8988T (cell line): ENCODE results near the gene FKBP5.

Source experiments
- DNase-seq: peaks from one replicate; pipeline ENCODE4 v3.0.0; 2011

FKBP5 gene

DNA sequence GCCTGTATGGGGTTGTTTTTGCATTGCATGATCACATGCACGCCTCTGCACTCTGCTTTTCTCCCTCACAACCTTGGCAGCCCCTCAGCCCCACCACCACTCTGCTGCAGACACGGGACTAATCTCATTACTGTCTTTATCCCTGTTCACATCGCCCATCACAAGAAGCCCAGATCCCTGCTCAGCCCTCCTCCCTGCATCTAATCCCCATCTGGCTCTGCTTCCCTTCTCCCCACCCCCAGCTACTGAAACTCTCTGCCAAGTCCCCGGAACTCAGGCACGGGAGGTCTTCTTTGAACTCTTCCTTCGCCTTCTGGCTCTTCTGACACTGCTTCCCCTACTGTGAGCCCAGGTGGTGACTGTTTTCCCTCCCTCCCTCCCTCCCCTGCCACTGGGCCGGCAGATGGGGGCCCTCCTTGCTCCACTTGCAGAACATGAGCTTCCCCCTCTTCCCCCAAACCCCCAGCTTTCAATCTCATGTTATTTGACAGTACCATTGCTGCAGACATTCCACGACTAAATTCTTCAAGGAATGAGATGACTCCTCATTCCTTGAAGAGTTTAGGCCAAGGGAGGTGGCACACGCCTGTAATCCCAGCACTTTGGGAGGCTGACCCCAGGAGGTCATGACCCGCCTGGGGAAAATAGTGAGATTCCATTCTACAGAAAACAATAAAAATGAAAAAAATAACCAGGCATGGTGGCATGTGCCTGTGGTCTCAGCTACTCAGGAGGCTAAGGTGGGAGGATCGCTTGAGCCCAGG lies 154.1 kb downstream of the FKBP5 start:
- no peak for DNase-seq

DNA sequence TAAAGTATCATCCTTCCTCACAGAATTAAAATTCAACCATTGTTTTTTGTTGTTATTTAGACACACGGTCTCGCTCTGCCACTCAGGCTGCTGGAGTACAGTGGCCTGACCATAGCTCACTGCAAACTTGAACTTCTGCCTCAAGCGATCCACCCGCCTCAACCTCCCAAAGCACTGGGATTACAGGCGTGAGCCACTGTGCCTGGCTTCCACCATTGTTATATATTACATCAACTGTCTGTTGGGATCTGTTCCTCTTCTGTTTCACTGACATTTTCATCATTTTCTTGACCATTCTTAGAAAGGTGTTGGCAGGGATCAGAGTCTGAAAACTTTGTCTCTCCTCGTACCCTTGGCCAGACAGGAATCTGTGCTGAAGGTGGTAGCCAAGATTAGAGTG lies 154.7 kb downstream of the FKBP5 start:
- DNase-seq = no peak

DNA sequence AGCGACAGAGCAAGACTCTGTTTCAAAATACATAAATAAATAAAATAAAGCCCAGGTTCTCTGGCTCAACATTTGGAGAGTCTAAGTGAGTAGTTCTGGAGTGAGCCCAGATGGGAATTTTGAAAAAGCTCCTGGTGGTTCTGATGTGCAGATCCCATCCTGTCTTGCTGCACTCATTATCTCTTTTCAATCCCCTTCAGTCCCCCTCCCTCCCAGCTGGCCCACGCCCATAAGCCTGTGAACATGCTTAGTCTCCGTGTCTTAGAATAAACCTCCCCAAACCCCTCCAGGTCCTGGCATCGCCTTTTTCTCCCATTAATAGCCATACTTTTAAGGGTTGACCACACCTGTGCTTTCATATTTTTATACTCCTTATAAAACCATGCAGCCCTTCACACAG lies 156.6 kb downstream of the FKBP5 start:
- no peak for DNase-seq

DNA sequence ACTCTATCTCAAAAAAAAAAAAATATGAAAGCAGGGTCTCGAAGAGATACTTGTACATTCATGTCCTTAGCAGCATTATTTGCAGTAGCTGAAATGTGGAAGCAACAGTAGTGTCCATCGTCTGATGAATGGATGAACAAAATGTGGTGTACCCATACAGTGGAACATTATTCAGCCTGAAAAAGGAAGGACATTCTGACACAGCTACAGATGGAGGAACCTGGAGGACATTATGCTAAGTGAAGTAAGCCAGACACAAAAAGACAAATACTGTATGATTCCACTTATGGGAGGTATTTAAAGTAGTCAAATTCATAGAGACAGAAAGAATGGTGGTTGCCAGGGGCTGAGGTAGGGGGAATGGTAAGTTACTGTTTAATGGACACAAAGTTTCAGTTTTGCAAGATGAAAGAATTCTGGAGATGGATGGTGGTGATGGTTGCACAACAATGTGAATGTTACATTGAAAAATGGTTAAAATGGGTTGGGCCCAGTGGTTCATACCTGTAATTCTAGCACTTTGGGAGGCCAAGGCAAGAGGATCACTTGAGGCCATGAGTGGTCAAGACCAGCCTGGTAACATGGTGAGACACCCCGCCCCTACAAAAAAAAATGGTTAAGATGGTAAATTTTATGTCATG lies 164.2 kb downstream of the FKBP5 start:
- DNase-seq = no peak
